ENCODE measurements around the gene NF2. TPM values are rescaled to one million over a fixed set of nuclear protein-coding genes. Genes with fewer than 3 reads are reported as not detected.

NF2 gene
- total RNA-seq, 2 experiments from 2014 or later = 23.1 to 24.5 TPM

DNA sequence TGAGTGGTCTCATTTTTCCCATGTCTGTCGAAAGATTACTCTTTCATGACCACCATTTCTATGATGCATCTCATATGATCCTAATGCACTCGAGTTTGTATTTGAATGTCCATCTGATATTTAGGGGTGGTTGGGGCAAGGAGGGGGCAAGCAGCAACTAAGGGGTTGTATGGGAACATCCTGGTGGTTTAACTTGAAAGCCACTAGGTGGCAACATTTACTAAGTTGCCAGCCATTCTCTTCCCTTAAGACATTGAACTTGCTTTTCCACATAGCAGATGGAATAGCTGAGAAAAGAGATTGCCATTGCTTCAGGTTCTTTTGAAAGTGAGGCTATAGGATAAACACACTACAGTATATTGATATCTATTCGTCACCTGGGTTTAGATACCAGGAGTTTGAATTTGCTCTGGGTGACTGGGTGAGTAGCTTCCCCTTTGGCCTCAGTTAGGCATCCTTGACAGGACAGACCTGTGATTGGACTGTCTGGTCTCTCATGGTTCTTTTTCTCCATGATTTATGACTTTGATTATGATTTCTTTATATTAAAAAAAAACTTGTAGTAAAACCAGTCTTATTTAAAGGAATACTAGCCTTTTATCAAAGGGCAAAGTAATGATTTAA, 32.4 kb downstream of the NF2 start:
- ATAC-seq (ENCODE audit: poor library complexity) = no peak
- peaks cover 47% of the 10 kb centered on the region for H3K4me1 Mint-ChIP-seq (ENCODE audit: low read depth)
- POLR2A ChIA-PET = interaction anchor here (0.6 kb wide), 1 partner anchor 32 kb away, joined by 3 read pairs; no protein-coding TSS in a partner anchor
- H3K27ac Mint-ChIP-seq = no peak overlapping the region
- intact Hi-C loops (cut with DNase I, micrococcal nuclease) = loop anchor here (1.0 to 2.0 kb wide), 2 partner anchors 369 to 453 kb away; no protein-coding TSS in a partner anchor
- CTCF ChIA-PET = interaction anchor here (0.8 to 1.9 kb wide), 4 partner anchors 11 to 463 kb away, joined by 3 to 5 read pairs (median 4); no protein-coding TSS in a partner anchor
- H3K4me3 ChIP-seq (ENCODE audit: low read length) = no peak overlapping the region
- no peaks in the 10 kb centered on the region for H3K27me3 ChIP-seq (ENCODE audit: control insufficient read depth in 1 of 2, insufficient read depth in 2 of 2, low read length in 2 of 2)
- H3K36me3 ChIP-seq (ENCODE audit: insufficient read depth, low read length) = peaks cover 22% of the 10 kb centered on the region
- no peaks in the 10 kb centered on the region for H3K9me3 Mint-ChIP-seq
- TF ChIP-seq, protein P1, sequence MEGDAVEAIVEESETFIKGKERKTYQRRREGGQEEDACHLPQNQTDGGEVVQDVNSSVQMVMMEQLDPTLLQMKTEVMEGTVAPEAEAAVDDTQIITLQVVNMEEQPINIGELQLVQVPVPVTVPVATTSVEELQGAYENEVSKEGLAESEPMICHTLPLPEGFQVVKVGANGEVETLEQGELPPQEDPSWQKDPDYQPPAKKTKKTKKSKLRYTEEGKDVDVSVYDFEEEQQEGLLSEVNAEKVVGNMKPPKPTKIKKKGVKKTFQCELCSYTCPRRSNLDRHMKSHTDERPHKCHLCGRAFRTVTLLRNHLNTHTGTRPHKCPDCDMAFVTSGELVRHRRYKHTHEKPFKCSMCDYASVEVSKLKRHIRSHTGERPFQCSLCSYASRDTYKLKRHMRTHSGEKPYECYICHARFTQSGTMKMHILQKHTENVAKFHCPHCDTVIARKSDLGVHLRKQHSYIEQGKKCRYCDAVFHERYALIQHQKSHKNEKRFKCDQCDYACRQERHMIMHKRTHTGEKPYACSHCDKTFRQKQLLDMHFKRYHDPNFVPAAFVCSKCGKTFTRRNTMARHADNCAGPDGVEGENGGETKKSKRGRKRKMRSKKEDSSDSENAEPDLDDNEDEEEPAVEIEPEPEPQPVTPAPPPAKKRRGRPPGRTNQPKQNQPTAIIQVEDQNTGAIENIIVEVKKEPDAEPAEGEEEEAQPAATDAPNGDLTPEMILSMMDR (IDR thresholded peaks at IDR 0.05) = peak; percentile 52
- H3K4me3 Mint-ChIP-seq = no peak overlapping the region
- no peak overlapping the region for H3K27ac ChIP-seq (ENCODE audit: low read depth in 1 of 2, low read length in 2 of 2)
- H3K27me3 Mint-ChIP-seq = no peaks in the 10 kb centered on the region
- H3K36me3 Mint-ChIP-seq (ENCODE audit: low read depth) = peaks cover 28% of the 10 kb centered on the region
- DNase-seq = peak in 4 of 14 experiments; percentile 5 to 50 (median 39)
- H3K9me3 ChIP-seq (ENCODE audit: control insufficient read depth in 1 of 2, insufficient read depth in 1 of 2, low read length in 2 of 2) = no peaks in the 10 kb centered on the region
- no peaks in the 10 kb centered on the region for H3K4me1 ChIP-seq (ENCODE audit: insufficient read depth, low read length)

DNA sequence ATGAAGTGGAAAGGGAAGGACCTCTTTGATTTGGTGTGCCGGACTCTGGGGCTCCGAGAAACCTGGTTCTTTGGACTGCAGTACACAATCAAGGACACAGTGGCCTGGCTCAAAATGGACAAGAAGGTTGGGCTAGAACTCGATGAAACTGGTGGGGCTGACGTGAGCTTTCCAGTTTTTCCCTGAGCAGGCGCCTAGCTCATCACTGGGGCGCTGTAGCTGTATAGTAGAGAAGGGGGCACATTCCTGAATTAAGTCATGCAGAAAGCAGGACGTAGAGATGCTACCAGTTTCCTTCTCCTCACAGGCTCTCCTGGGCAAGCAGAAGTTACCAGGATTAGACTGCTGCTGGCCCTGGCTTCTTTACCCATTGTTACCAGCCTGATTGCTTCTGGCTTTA, 33.3 kb downstream of the NF2 start:
- H3K27ac ChIP-seq (ENCODE audit: low read depth in 1 of 2, low read length in 2 of 2) = no peak overlapping the region
- peaks cover 36% of the 10 kb centered on the region for H3K36me3 Mint-ChIP-seq (ENCODE audit: low read depth)
- no peak overlapping the region for H3K4me3 ChIP-seq (ENCODE audit: low read length)
- ATAC-seq (ENCODE audit: poor library complexity) (no peak), DNase-seq (no peak)
- POLR2A ChIA-PET = interaction anchor here (1.1 kb wide), 1 partner anchor 32 kb away, joined by 3 read pairs; no protein-coding TSS in a partner anchor
- H3K4me1 Mint-ChIP-seq (ENCODE audit: low read depth) = peaks cover 44% of the 10 kb centered on the region
- no peaks in the 10 kb centered on the region for H3K27me3 Mint-ChIP-seq
- CTCF ChIA-PET = interaction anchor here (1.2 to 1.9 kb wide), 3 partner anchors 11 to 25 kb away, joined by 4 to 5 read pairs (median 5); no protein-coding TSS in a partner anchor
- no peaks in the 10 kb centered on the region for H3K9me3 ChIP-seq (ENCODE audit: control insufficient read depth in 1 of 2, insufficient read depth in 1 of 2, low read length in 2 of 2)
- no peak overlapping the region for H3K27ac Mint-ChIP-seq
- TF ChIP-seq, protein P1 (IDR thresholded peaks at IDR 0.05) = no peak
- intact Hi-C loops (cut with DNase I, micrococcal nuclease) = no loop called here
- H3K27me3 ChIP-seq (ENCODE audit: control insufficient read depth in 1 of 2, insufficient read depth in 2 of 2, low read length in 2 of 2) = no peaks in the 10 kb centered on the region
- no peak overlapping the region for H3K4me3 Mint-ChIP-seq
- H3K36me3 ChIP-seq (ENCODE audit: insufficient read depth, low read length) = peaks cover 25% of the 10 kb centered on the region
- H3K4me1 ChIP-seq (ENCODE audit: insufficient read depth, low read length) = no peaks in the 10 kb centered on the region
- no peaks in the 10 kb centered on the region for H3K9me3 Mint-ChIP-seq

DNA sequence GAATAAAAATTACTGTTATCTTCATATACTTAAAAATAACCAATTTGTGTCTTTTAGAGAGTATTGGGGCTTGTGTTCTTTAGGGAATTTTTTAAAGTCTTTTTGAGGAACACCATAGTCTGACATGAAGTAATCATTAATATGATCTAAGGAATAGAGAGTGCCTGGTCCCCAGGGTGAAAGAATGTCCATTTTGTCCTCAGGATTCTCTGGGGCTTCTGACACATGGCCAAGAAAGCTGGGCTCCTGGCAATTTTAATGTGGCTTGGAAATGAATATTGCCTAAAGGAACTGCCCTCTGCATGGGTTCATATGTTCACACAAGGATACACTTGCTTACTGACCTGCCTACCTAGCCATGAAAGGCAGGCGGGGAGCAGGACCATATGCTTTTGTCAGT, 33.7 kb downstream of the NF2 start:
- Mint-ChIP-seq H3K36me3 (ENCODE audit: low read depth) (peaks cover 40% of the 10 kb centered on the region), H3K27me3 (no peaks in the 10 kb centered on the region), H3K4me1 (ENCODE audit: low read depth) (peaks cover 41% of the 10 kb centered on the region), H3K4me3 (no peak overlapping the region), H3K9me3 (no peaks in the 10 kb centered on the region), H3K27ac (no peak overlapping the region)
- ChIA-PET CTCF (interaction anchor here (1.5 to 1.9 kb wide), 2 partner anchors 17 to 26 kb away, joined by 4 to 5 read pairs; no protein-coding TSS in a partner anchor), POLR2A (interaction anchor here (1.1 kb wide), 1 partner anchor 33 kb away, joined by 3 read pairs; no protein-coding TSS in a partner anchor)
- TF ChIP-seq, protein P1 (IDR thresholded peaks at IDR 0.05) = no peak
- DNase-seq (no peak), ATAC-seq (ENCODE audit: poor library complexity) (no peak)
- peaks cover 29% of the 10 kb centered on the region for H3K36me3 ChIP-seq (ENCODE audit: insufficient read depth, low read length)
- no peaks in the 10 kb centered on the region for H3K27me3 ChIP-seq (ENCODE audit: control insufficient read depth in 1 of 2, insufficient read depth in 2 of 2, low read length in 2 of 2)
- H3K4me3 ChIP-seq (ENCODE audit: low read length) = no peak overlapping the region
- intact Hi-C loops (cut with DNase I, micrococcal nuclease) = no loop called here
- no peaks in the 10 kb centered on the region for H3K4me1 ChIP-seq (ENCODE audit: insufficient read depth, low read length)
- no peak overlapping the region for H3K27ac ChIP-seq (ENCODE audit: low read depth in 1 of 2, low read length in 2 of 2)
- no peaks in the 10 kb centered on the region for H3K9me3 ChIP-seq (ENCODE audit: control insufficient read depth in 1 of 2, insufficient read depth in 1 of 2, low read length in 2 of 2)

Measured in CD4-positive, alpha-beta T cell (primary cell).